Measurements from ENCODE around the gene GPR146. TPM values are rescaled to one million over a fixed set of nuclear protein-coding genes. Genes with fewer than 3 reads are reported as not detected.
A peak's percentile ranks its signal among the peaks of the same experiment; 100 is the strongest.

The GPR146 gene
- total RNA-seq, 2 experiments from 2014 or later, result 5.6 to 8.5 TPM

DNA sequence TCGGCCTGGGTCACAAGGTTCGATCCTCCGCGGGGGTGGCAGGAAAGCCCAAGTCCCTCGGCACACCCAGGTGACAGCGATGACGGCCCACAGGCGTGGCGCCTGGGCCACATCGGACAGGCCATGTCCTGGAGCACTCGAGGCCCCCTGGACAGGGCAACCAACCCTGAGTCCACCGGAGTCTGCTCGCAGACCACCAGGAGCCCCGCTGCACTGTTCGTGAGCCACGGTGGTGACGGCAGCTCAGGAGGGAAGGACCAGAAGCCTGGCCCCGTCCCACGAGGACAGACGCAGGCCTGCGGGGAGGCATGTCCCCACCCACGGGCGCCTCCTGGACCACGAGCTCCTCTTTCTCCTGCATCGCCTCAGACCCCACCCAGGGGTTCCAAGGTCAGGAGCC lies 22.4 kb upstream of the GPR146 start:
- H3K27me3 Mint-ChIP-seq, result no peaks in the 10 kb centered on the region
- TF ChIP-seq CTCF (IDR thresholded peaks at IDR 0.05), result no peak
- CTCF ChIA-PET, result interaction anchor here (1.2 to 1.4 kb wide), 2 partner anchors 29 to 44 kb away, joined by 4 to 6 read pairs; no protein-coding TSS in a partner anchor
- H3K36me3 Mint-ChIP-seq (ENCODE audit: low read depth), result peaks cover 16% of the 10 kb centered on the region
- H3K4me1 Mint-ChIP-seq (ENCODE audit: low read depth), result peaks cover 10% of the 10 kb centered on the region
- POLR2A ChIA-PET, result no interaction called here
- intact Hi-C loops (cut with micrococcal nuclease), result no loop called here
- DNase-seq (no peak), ATAC-seq (no peak)
- H3K9me3 Mint-ChIP-seq, result peaks cover 11% of the 10 kb centered on the region
- no peak overlapping the region for H3K4me3 Mint-ChIP-seq
- no peak overlapping the region for H3K27ac Mint-ChIP-seq

- H3K9me3 Mint-ChIP-seq, result peaks cover 11% of the 10 kb centered on the region
- H3K27ac Mint-ChIP-seq, result no peak overlapping the region
- peaks cover 11% of the 10 kb centered on the region for H3K4me1 Mint-ChIP-seq (ENCODE audit: low read depth)
- H3K27me3 Mint-ChIP-seq, result no peaks in the 10 kb centered on the region
- POLR2A ChIA-PET, result no interaction called here
- no peak for TF ChIP-seq CTCF (IDR thresholded peaks at IDR 0.05)
- H3K4me3 Mint-ChIP-seq, result no peak overlapping the region
- DNase-seq, result no peak
- intact Hi-C loops (cut with micrococcal nuclease), result no loop called here
- H3K36me3 Mint-ChIP-seq (ENCODE audit: low read depth), result peaks cover 18% of the 10 kb centered on the region
- CTCF ChIA-PET, result interaction anchor here (1.0 to 1.4 kb wide), 2 partner anchors 29 to 65 kb away, joined by 3 to 6 read pairs; no protein-coding TSS in a partner anchor
- ATAC-seq, result no peak
Measured at GRCh38 chr7:1022356-1022755, 22.0 kb upstream of the GPR146 start.

GRCh38 chr7:1022801-1023465 lies 21.4 kb upstream of the GPR146 start:
- H3K27ac Mint-ChIP-seq, result no peak overlapping the region
- CTCF ChIA-PET, result interaction anchor here (1.0 to 1.4 kb wide), 3 partner anchors 21 to 64 kb away, joined by 3 to 6 read pairs (median 3); partner anchors contain the start of gene GPR146
- no peak for ATAC-seq

GRCh38 chr7:1024331-1024841 lies 20.0 kb upstream of the GPR146 start:
- no peaks in the 10 kb centered on the region for H3K27me3 Mint-ChIP-seq
- CTCF ChIA-PET, result interaction anchor here (1.3 to 2.7 kb wide), 2 partner anchors 31 to 41 kb away, joined by 5 to 11 read pairs; no protein-coding TSS in a partner anchor
- H3K27ac Mint-ChIP-seq, result peak overlapping the region; percentile 46
- POLR2A ChIA-PET, result no interaction called here
- no peak for ATAC-seq
- intact Hi-C loops (cut with micrococcal nuclease), result no loop called here
- no peak for TF ChIP-seq CTCF (IDR thresholded peaks at IDR 0.05)
- H3K4me3 Mint-ChIP-seq, result no peak overlapping the region
- peaks cover 11% of the 10 kb centered on the region for H3K9me3 Mint-ChIP-seq
- DNase-seq, result no peak
- peaks cover 13% of the 10 kb centered on the region for H3K4me1 Mint-ChIP-seq (ENCODE audit: low read depth)
- peaks cover 20% of the 10 kb centered on the region for H3K36me3 Mint-ChIP-seq (ENCODE audit: low read depth)

More at GRCh38 chr7:1022801-1023465, 21.4 kb upstream of the GPR146 start:
- no peak for DNase-seq
- intact Hi-C loops (cut with micrococcal nuclease), result no loop called here
- Mint-ChIP-seq H3K27me3 (no peaks in the 10 kb centered on the region), H3K4me3 (no peak overlapping the region), H3K4me1 (ENCODE audit: low read depth) (peaks cover 12% of the 10 kb centered on the region), H3K9me3 (peaks cover 11% of the 10 kb centered on the region), H3K36me3 (ENCODE audit: low read depth) (peaks cover 20% of the 10 kb centered on the region)
- no peak for TF ChIP-seq CTCF (IDR thresholded peaks at IDR 0.05)
- POLR2A ChIA-PET, result no interaction called here

Data from activated CD8-positive, alpha-beta T cell treated with anti-CD3 and anti-CD28 coated beads for 36 hours (primary cell).